ENCODE results near the gene ARHGAP10.
A peak's percentile ranks its signal among the peaks of the same experiment; 100 is the strongest.

ARHGAP10 gene

GRCh38 chr4:147731580-147732517 is at the start of gene ARHGAP10:
Gene ARHGAP10, plus strand, starts transcription at chr4:147732088. Its CDS starts 214 bp downstream, at chr4:147732302.
- DNase-seq (ENCODE audit: low read depth in 2 of 2), result peak; percentile 47 to 55

GRCh38 chr4:147682755-147683154 is 49.1 kb upstream of the ARHGAP10 start:
- DNase-seq (ENCODE audit: low read depth in 2 of 2), result no peak

- DNase-seq (ENCODE audit: low read depth in 2 of 2), result no peak
These were observed 48.7 kb upstream of the ARHGAP10 start for GRCh38 chr4:147683188-147683591.

GRCh38 chr4:147683717-147684700 is 47.9 kb upstream of the ARHGAP10 start, which contains the start of gene PRMT9:
Gene PRMT9, minus strand, starts transcription at chr4:147684163. Its CDS starts 176 bp downstream, at chr4:147683987.
- DNase-seq (ENCODE audit: low read depth in 2 of 2), result peak; percentile 73 to 77

- no peak for DNase-seq (ENCODE audit: low read depth in 2 of 2)
These were observed 42.8 kb upstream of the ARHGAP10 start for GRCh38 chr4:147689067-147689466.

GRCh38 chr4:147691820-147692219 is 40.1 kb upstream of the ARHGAP10 start:
- DNase-seq (ENCODE audit: low read depth in 2 of 2), result no peak

GRCh38 chr4:147693218-147693617 is 38.7 kb upstream of the ARHGAP10 start:
- DNase-seq (ENCODE audit: low read depth in 2 of 2), result no peak

GRCh38 chr4:147696866-147697265 is 35.0 kb upstream of the ARHGAP10 start:
- no peak for DNase-seq (ENCODE audit: low read depth in 2 of 2)

GRCh38 chr4:147704846-147705245 is 27.0 kb upstream of the ARHGAP10 start:
- no peak for DNase-seq (ENCODE audit: low read depth in 2 of 2)

GRCh38 chr4:147707892-147708672 is 23.8 kb upstream of the ARHGAP10 start:
- DNase-seq (ENCODE audit: low read depth in 2 of 2), result peak; percentile 12 to 32

- no peak for DNase-seq (ENCODE audit: low read depth in 2 of 2)
These were observed 21.9 kb upstream of the ARHGAP10 start for GRCh38 chr4:147709999-147710398.

- DNase-seq (ENCODE audit: low read depth in 2 of 2), result no peak
These were observed 17.1 kb upstream of the ARHGAP10 start for GRCh38 chr4:147714575-147715401.

GRCh38 chr4:147717878-147718277 is 14.0 kb upstream of the ARHGAP10 start:
- DNase-seq (ENCODE audit: low read depth in 2 of 2), result no peak

- no peak for DNase-seq (ENCODE audit: low read depth in 2 of 2)
These were observed 8.6 kb upstream of the ARHGAP10 start for GRCh38 chr4:147723326-147723725.

- no peak for DNase-seq (ENCODE audit: low read depth in 2 of 2)
These were observed 7.3 kb upstream of the ARHGAP10 start for GRCh38 chr4:147724468-147725201.

GRCh38 chr4:147725673-147726072 is 6.2 kb upstream of the ARHGAP10 start:
- DNase-seq (ENCODE audit: low read depth in 2 of 2), result no peak

- no peak for DNase-seq (ENCODE audit: low read depth in 2 of 2)
These were observed 4.3 kb upstream of the ARHGAP10 start for GRCh38 chr4:147727476-147728028.

GRCh38 chr4:147730333-147730732 is 1.6 kb upstream of the ARHGAP10 start:
- DNase-seq (ENCODE audit: low read depth in 2 of 2), result no peak

GRCh38 chr4:147732518-147733235 is 789 bp downstream of the ARHGAP10 start:
- no peak for DNase-seq (ENCODE audit: low read depth in 2 of 2)

Data from stimulated activated CD8-positive, alpha-beta memory T cell treated with anti-CD3 and anti-CD28 coated beads, Interleukin-2, amount 100 ng/mL, for 1 hour (primary cell).